Lung (tissue), 12 donors: ENCODE measurements around the gene NUP205. TPM values are rescaled to one million over a fixed set of nuclear protein-coding genes. Genes with fewer than 3 reads are reported as not detected.

Source experiments
- ATAC-seq: fragments of 200-7000 bp; cut with Tn5 transposase; one replicate; pipeline ENCODE4 v1.9.1; 2020; ENCODE audit warnings: moderate number of reproducible peaks; ENCODE audit not compliant: insufficient read depth, low FRiP score
- DNase-seq, 3 donors: peaks; one replicate each; pipeline ENCODE4 v3.0.0-alpha.2; 2013 to 2017
- H3K27ac ChIP-seq, 2 donors: one replicate each; pipeline ENCODE4 v1.5.1; 2013; ENCODE audit warnings: mild to moderate bottlenecking in 2 of 2, moderate library complexity in 2 of 2, control low read depth in 1 of 2, inconsistent platforms in 1 of 2, low read depth in 1 of 2, low read length in 1 of 2
- H3K27me3 ChIP-seq, 3 donors: one replicate each; pipeline ENCODE4 v1.5.1; 2013; ENCODE audit warnings: low read length in 2 of 3; ENCODE audit not compliant: control insufficient read depth in 3 of 3, insufficient read depth in 3 of 3
- H3K36me3 ChIP-seq, 4 donors: one replicate each; pipeline ENCODE4 v1.5.1; 2013; ENCODE audit warnings: low read length in 4 of 4, mild to moderate bottlenecking in 1 of 4, moderate library complexity in 1 of 4; ENCODE audit not compliant: control insufficient read depth in 4 of 4, insufficient read depth in 4 of 4
- H3K4me1 ChIP-seq, 5 donors: one replicate each; pipeline ENCODE4 v1.5.1; 2013; ENCODE audit warnings: low read length in 5 of 5, mild to moderate bottlenecking in 2 of 5, moderate library complexity in 1 of 5; ENCODE audit not compliant: control insufficient read depth in 5 of 5, insufficient read depth in 5 of 5
- H3K4me3 ChIP-seq: one replicate; pipeline ENCODE4 v1.5.1; 2013; ENCODE audit warnings: mild to moderate bottlenecking, control low read depth, moderate library complexity
- H3K9ac ChIP-seq, 2 donors: one replicate each; pipeline ENCODE4 v1.5.1; 2013; ENCODE audit warnings: low read length in 2 of 2, control low read depth in 1 of 2; ENCODE audit not compliant: insufficient read depth in 1 of 2
- H3K9me3 ChIP-seq, 4 donors: one replicate each; pipeline ENCODE4 v1.5.1; 2013; ENCODE audit warnings: low read length in 3 of 4, mild to moderate bottlenecking in 1 of 4, moderate library complexity in 1 of 4; ENCODE audit not compliant: control insufficient read depth in 4 of 4, insufficient read depth in 3 of 4
- CTCF ChIP-seq: IDR thresholded peaks from 2 replicates; pipeline ENCODE4 v1.5.1; 2012; ENCODE audit warnings: mild to moderate bottlenecking; ENCODE audit errors: control extremely low read depth, extremely low read depth
- WGBS, 2 donors: extraction: QIAGEN DNeasy Blood & Tissue Kit; methylation state at CpG; one replicate each; pipeline ENCODE4 v1.1.7; 2013; 5-methylcytosine and 5-hydroxymethylcytosine counted together
- polyA plus RNA-seq, 2 donors: library from polyadenylated mRNA; stranded (reverse); fragments of 200-250 nt; gene quantifications; one replicate each; pipeline ENCODE4 v1.2.1, GENCODE V29; 2013
- total RNA-seq, 2 donors: library from RNA; depleted of rRNA in 1 of 2; stranded (reverse); fragments of >200 nt in 1 of 2; gene quantifications; one replicate each; pipeline ENCODE4 v1.2.1, GENCODE V29; 2014 to 2021
- donor health status: control.
- donor health status: control.
- donor health status: Bipolar disorder and iron deficiency.
- donor health status: healthy.
- donor health status: DM: yes; HTN: yes; CAD: no.

The NUP205 gene
- total and polyA plus RNA-seq, 4 donors, result 23.1 to 41.2 (median 34.4) TPM

GRCh38 chr7:135669774-135670173, 112.1 kb downstream of the NUP205 start:
- Histone ChIP-seq H3K9ac (no peak overlapping the region), H3K9me3 (no peaks in the 10 kb centered on the region)
- ATAC-seq, result no peak

GRCh38 chr7:135670179-135670578, 112.5 kb downstream of the NUP205 start:
- H3K9me3 ChIP-seq, result no peaks in the 10 kb centered on the region
- H3K9ac ChIP-seq, result no peak overlapping the region
- no peaks in the 10 kb centered on the region for H3K27me3 ChIP-seq
- no peak overlapping the region for H3K4me3 ChIP-seq
- WGBS, 2 donors, result 56 to 76% methylated on average over 1 of the region's 1 CpG
- ATAC-seq, result no peak
- TF ChIP-seq CTCF, result no peak
- H3K27ac ChIP-seq, result peak overlapping the region in 1 of 2 donors; percentile 17
- H3K36me3 ChIP-seq, result peaks cover 0 to 4% (median 3%) of the 10 kb centered on the region in 4 donors
- peaks cover 0 to 13% (median 3%) of the 10 kb centered on the region in 5 donors for H3K4me1 ChIP-seq
- DNase-seq, result no peak

More at GRCh38 chr7:135669774-135670173, 112.1 kb downstream of the NUP205 start:
- DNase-seq, result no peak
- peaks cover 0 to 16% (median 3%) of the 10 kb centered on the region in 5 donors for H3K4me1 ChIP-seq
- 77 to 83% methylated on average over 1 of the region's 1 CpG for WGBS, 2 donors
- H3K27ac ChIP-seq, result peak overlapping the region in 1 of 2 donors; percentile 17
- H3K36me3 ChIP-seq, result peaks cover 0 to 3% (median 3%) of the 10 kb centered on the region in 4 donors
- no peak overlapping the region for H3K4me3 ChIP-seq
- no peaks in the 10 kb centered on the region for H3K27me3 ChIP-seq
- TF ChIP-seq CTCF, result no peak

- DNase-seq, result peak; percentile 33 to 78 (median 77)
- Histone ChIP-seq H3K9me3 (no peaks in the 10 kb centered on the region), H3K4me3 (no peak overlapping the region), H3K4me1 (peaks cover 0 to 18% (median 3%) of the 10 kb centered on the region in 5 donors), H3K36me3 (peaks cover 4 to 12% (median 8%) of the 10 kb centered on the region in 4 donors), H3K27me3 (no peaks in the 10 kb centered on the region), H3K9ac (no peak overlapping the region), H3K27ac (peak overlapping the region in 1 of 2 donors; percentile 58)
- ATAC-seq, result peak; percentile 62
- TF ChIP-seq CTCF, result peak; percentile 44
- WGBS, 2 donors, result 50 to 68% methylated on average over 3 of the region's 3 CpGs
These were observed 115.0 kb downstream of the NUP205 start for GRCh38 chr7:135672560-135673359.
